Mucosa of rectum (tissue), 2 donors: ENCODE measurements around the gene IFT122.
"Not testable (repeated sequence)": the region's sequence is repeated elsewhere in the genome, so short reads cannot be mapped to it uniquely, and the experiment has no call there.

ENCODE experiments used
- H3K27ac ChIP-seq, 2 donors: one replicate each; pipeline ENCODE4 v1.7.0; 2013; ENCODE audit warnings: inconsistent platforms in 2 of 2, low read depth in 2 of 2, low read length in 2 of 2
- H3K27me3 ChIP-seq, 2 donors: one replicate each; pipeline ENCODE4 v1.7.0; 2013; ENCODE audit warnings: low read length in 2 of 2; ENCODE audit not compliant: control insufficient read depth in 2 of 2, insufficient read depth in 2 of 2
- H3K36me3 ChIP-seq, 2 donors: one replicate each; pipeline ENCODE4 v1.7.0; 2013; ENCODE audit warnings: low read length in 2 of 2; ENCODE audit not compliant: control insufficient read depth in 2 of 2, insufficient read depth in 2 of 2
- H3K4me1 ChIP-seq, 2 donors: one replicate each; pipeline ENCODE4 v1.7.0; 2013; ENCODE audit warnings: low read length in 2 of 2, mild to moderate bottlenecking in 1 of 2; ENCODE audit not compliant: control insufficient read depth in 2 of 2, insufficient read depth in 2 of 2
- H3K4me3 ChIP-seq, 2 donors: one replicate each; pipeline ENCODE4 v1.7.0; 2013; ENCODE audit warnings: low read length in 2 of 2
- H3K9ac ChIP-seq, 2 donors: one replicate each; pipeline ENCODE4 v1.7.0; 2013; ENCODE audit warnings: low read length in 2 of 2, low read depth in 1 of 2, mild to moderate bottlenecking in 1 of 2
- H3K9me3 ChIP-seq, 2 donors: one replicate each; pipeline ENCODE4 v1.7.0; 2013; ENCODE audit warnings: low read length in 2 of 2; ENCODE audit not compliant: control insufficient read depth in 2 of 2
- donor health status: healthy.
- donor health status: Normal muscosa, but diverticular disease.

Gene IFT122

GRCh38 chr3:129542747-129543146 lies 102.7 kb downstream of the IFT122 start:
- no peaks in the 10 kb centered on the region for H3K4me1 ChIP-seq
- H3K36me3 ChIP-seq = no peaks in the 10 kb centered on the region
- H3K27ac ChIP-seq = no peak overlapping the region
- no peak overlapping the region for H3K4me3 ChIP-seq
- H3K27me3 ChIP-seq = no peaks in the 10 kb centered on the region
- H3K9ac ChIP-seq = no peak overlapping the region
- H3K9me3 ChIP-seq = no peaks in the 10 kb centered on the region

- H3K4me3 ChIP-seq = no peak within 1 kb of the TSS
Observed at GRCh38 chr3:129543156-129543790, 103.2 kb downstream of the IFT122 start, which contains the start of gene H1-8. H1-8 (plus strand) TSS chr3:129543175; CDS start chr3:129543219, 44 bp downstream.

GRCh38 chr3:129543999-129544398 lies 104.0 kb downstream of the IFT122 start:
- H3K4me3 ChIP-seq = no peak overlapping the region
- H3K4me1 ChIP-seq = no peaks in the 10 kb centered on the region
- H3K9ac ChIP-seq = no peak overlapping the region
- no peaks in the 10 kb centered on the region for H3K36me3 ChIP-seq
- H3K27me3 ChIP-seq = no peaks in the 10 kb centered on the region
- H3K27ac ChIP-seq = no peak overlapping the region
- no peaks in the 10 kb centered on the region for H3K9me3 ChIP-seq

More at GRCh38 chr3:129543156-129543790, 103.2 kb downstream of the IFT122 start, which contains the start of gene H1-8:
- no peaks in the 10 kb centered on the region for H3K27me3 ChIP-seq
- no peak within 1 kb of the TSS for H3K9ac ChIP-seq
- H3K27ac ChIP-seq = no peak within 1 kb of the TSS
- H3K36me3 ChIP-seq = no peaks in the 10 kb centered on the region
- no peaks in the 10 kb centered on the region for H3K4me1 ChIP-seq
- H3K9me3 ChIP-seq = no peaks in the 10 kb centered on the region

- not testable (repeated sequence) for H3K27me3 ChIP-seq, H3K9me3 ChIP-seq, H3K27ac ChIP-seq, H3K9ac ChIP-seq, H3K36me3 ChIP-seq, H3K4me1 ChIP-seq, H3K4me3 ChIP-seq
Observed at GRCh38 chr3:129545951-129546350, 105.9 kb downstream of the IFT122 start.

GRCh38 chr3:129547241-129547640 lies 107.2 kb downstream of the IFT122 start:
- no peak overlapping the region for H3K4me3 ChIP-seq
- H3K9ac ChIP-seq = no peak overlapping the region
- no peaks in the 10 kb centered on the region for H3K27me3 ChIP-seq
- H3K4me1 ChIP-seq = no peaks in the 10 kb centered on the region
- H3K27ac ChIP-seq = no peak overlapping the region
- H3K36me3 ChIP-seq = no peaks in the 10 kb centered on the region
- H3K9me3 ChIP-seq = no peaks in the 10 kb centered on the region

GRCh38 chr3:129548104-129548965 lies 108.3 kb downstream of the IFT122 start:
- Histone ChIP-seq H3K27me3 (no peaks in the 10 kb centered on the region), H3K4me1 (no peaks in the 10 kb centered on the region), H3K36me3 (no peaks in the 10 kb centered on the region), H3K9ac (no peak overlapping the region), H3K27ac (no peak overlapping the region), H3K9me3 (no peaks in the 10 kb centered on the region), H3K4me3 (no peak overlapping the region)

- Histone ChIP-seq H3K4me3 (no peak overlapping the region), H3K36me3 (no peaks in the 10 kb centered on the region), H3K27ac (no peak overlapping the region), H3K9me3 (no peaks in the 10 kb centered on the region), H3K27me3 (no peaks in the 10 kb centered on the region), H3K9ac (no peak overlapping the region), H3K4me1 (peaks cover 0 to 5% of the 10 kb centered on the region in 2 donors)
Observed at GRCh38 chr3:129549006-129549800, 109.2 kb downstream of the IFT122 start.

GRCh38 chr3:129549805-129550204 lies 109.8 kb downstream of the IFT122 start:
- Histone ChIP-seq H3K4me1 (peaks cover 0 to 5% of the 10 kb centered on the region in 2 donors), H3K27ac (no peak overlapping the region), H3K4me3 (no peak overlapping the region), H3K9me3 (no peaks in the 10 kb centered on the region), H3K36me3 (no peaks in the 10 kb centered on the region), H3K9ac (no peak overlapping the region), H3K27me3 (no peaks in the 10 kb centered on the region)

GRCh38 chr3:129552287-129553050 lies 112.4 kb downstream of the IFT122 start:
- Histone ChIP-seq H3K27me3 (no peaks in the 10 kb centered on the region), H3K36me3 (peaks cover under 1 to 8% of the 10 kb centered on the region in 2 donors), H3K4me3 (no peak overlapping the region), H3K27ac (no peak overlapping the region), H3K4me1 (peaks cover 2 to 5% of the 10 kb centered on the region in 2 donors), H3K9ac (no peak overlapping the region), H3K9me3 (no peaks in the 10 kb centered on the region)
